ENCODE measurements around the gene EPS15. TPM values are rescaled to one million over a fixed set of nuclear protein-coding genes. Genes with fewer than 3 reads are reported as not detected.
"Not testable (repeated sequence)": the region's sequence is repeated elsewhere in the genome, so short reads cannot be mapped to it uniquely, and the experiment has no call there.

Gene EPS15
- total and polyA plus RNA-seq, 4 experiments from 2014 or later = 39.2 to 92.3 (median 77.6) TPM

DNA sequence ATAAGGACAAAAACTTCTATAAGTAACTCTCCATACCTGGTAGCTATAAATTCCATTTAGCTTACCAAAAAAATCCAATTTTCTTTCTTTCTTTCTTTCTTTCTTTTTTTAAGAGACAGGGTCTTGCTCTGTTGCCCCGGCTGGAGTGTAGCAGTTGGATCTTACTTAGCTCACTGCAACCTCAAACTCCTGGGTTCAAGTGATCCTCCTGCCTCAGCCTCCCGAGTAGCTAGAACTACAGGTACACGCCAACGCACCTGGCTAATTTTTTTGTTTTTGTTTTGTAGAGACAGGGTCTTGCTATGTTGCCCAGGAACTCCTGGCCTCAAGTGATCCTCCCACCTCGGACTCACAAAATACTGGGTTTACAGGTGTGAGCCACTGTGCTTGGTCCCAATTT is 75.5 kb downstream of the EPS15 start:
- Histone ChIP-seq H3K36me3 (ENCODE audit: insufficient read depth, low read length) (peaks cover 6% of the 10 kb centered on the region), H3K9me3 (ENCODE audit: control insufficient read depth in 1 of 2, low read length in 2 of 2) (no peaks in the 10 kb centered on the region), H3K27me3 (ENCODE audit: insufficient read depth, low read length) (no peaks in the 10 kb centered on the region), H3K4me1 (ENCODE audit: insufficient read depth, low read length) (peaks cover 11% of the 10 kb centered on the region), H3K4me3 (ENCODE audit: low read length in 2 of 2) (no peak overlapping the region), H3K27ac (ENCODE audit: low read depth, low read length) (no peak overlapping the region)
- Mint-ChIP-seq H3K27me3 (no peaks in the 10 kb centered on the region), H3K27ac (no peak overlapping the region), H3K9me3 (no peaks in the 10 kb centered on the region), H3K4me1 (peaks cover 30 to 64% (median 34%) of the 10 kb centered on the region in 4 donors), H3K36me3 (peaks cover 55 to 77% of the 10 kb centered on the region in 2 donors), H3K4me3 (no peak overlapping the region)
- no peak for DNase-seq
- ChIA-PET CTCF (ENCODE audit: partially characterized antibody) (interaction anchor here (1.0 to 1.7 kb wide), 2 partner anchors 8 to 91 kb away, joined by 3 to 6 read pairs; no protein-coding TSS in a partner anchor), POLR2A (ENCODE audit: partially characterized antibody) (interaction anchor here (1.2 kb wide), 2 partner anchors 10 to 11 kb away, joined by 3 read pairs; no protein-coding TSS in a partner anchor)
- intact Hi-C loops (cut with micrococcal nuclease) = no loop called here

DNA sequence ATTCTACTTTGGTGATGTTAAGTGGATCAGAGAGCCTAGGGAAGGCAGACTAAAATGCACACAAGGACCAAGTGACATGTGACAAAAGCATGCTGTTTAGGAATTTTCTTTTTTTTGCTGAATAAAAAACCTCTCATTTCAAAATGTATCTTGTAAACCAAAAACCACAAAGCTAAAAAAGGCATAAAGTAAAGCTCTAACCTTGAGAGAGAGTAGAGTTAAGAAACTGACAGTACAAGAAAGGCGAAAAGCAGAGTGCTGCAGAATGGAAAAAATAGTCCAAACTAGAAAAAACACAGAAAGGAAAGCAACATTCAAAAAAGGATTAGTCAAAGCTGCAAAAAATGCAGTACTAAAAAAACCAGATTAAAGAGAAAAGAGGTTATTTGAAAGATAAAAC is 76.5 kb downstream of the EPS15 start:
- H3K27ac ChIP-seq (ENCODE audit: low read depth, low read length) = no peak overlapping the region
- intact Hi-C loops (cut with micrococcal nuclease) = no loop called here
- CTCF ChIA-PET (ENCODE audit: partially characterized antibody) = no interaction called here
- no peaks in the 10 kb centered on the region for H3K9me3 ChIP-seq (ENCODE audit: control insufficient read depth in 1 of 2, low read length in 2 of 2)
- no peak overlapping the region for H3K4me3 ChIP-seq (ENCODE audit: low read length in 2 of 2)
- Mint-ChIP-seq H3K36me3 (peaks cover 53 to 73% of the 10 kb centered on the region in 2 donors), H3K4me3 (peak overlapping the region in 1 of 8 donors; percentile 19), H3K4me1 (peaks cover 29 to 59% (median 31%) of the 10 kb centered on the region in 4 donors), H3K9me3 (no peaks in the 10 kb centered on the region), H3K27me3 (no peaks in the 10 kb centered on the region), H3K27ac (peak overlapping the region in 5 of 7 donors; percentile 4 to 65 (median 41))
- H3K4me1 ChIP-seq (ENCODE audit: insufficient read depth, low read length) = peaks cover 11% of the 10 kb centered on the region
- H3K27me3 ChIP-seq (ENCODE audit: insufficient read depth, low read length) = no peaks in the 10 kb centered on the region
- POLR2A ChIA-PET (ENCODE audit: partially characterized antibody) = interaction anchor here (1.0 to 1.1 kb wide), 2 partner anchors 9 to 65 kb away, joined by 3 to 5 read pairs; no protein-coding TSS in a partner anchor
- H3K36me3 ChIP-seq (ENCODE audit: insufficient read depth, low read length) = peaks cover 6% of the 10 kb centered on the region
- DNase-seq = no peak

DNA sequence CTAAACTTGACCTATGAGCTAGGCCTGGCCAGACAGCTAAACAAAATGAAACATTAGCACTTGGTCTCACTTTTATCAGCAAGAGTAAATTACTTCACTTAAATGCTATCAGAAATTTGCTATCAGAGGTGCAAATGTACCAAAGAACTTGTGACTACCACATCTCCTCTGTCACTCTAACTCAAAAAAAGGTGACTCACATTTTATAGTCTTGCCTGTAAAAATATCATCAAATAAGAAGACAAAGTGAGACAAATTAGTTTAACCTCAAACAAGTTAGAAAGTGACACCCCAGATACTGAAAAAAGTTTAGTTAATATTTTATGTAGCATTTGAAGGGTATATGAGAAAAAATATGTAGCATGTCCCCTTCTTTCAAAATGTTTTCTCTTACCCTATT is 76.9 kb downstream of the EPS15 start:
- no peak overlapping the region for H3K4me3 Mint-ChIP-seq
- no peak for DNase-seq
- Histone ChIP-seq H3K4me1 (ENCODE audit: insufficient read depth, low read length) (peaks cover 11% of the 10 kb centered on the region), H3K27me3 (ENCODE audit: insufficient read depth, low read length) (no peaks in the 10 kb centered on the region), H3K36me3 (ENCODE audit: insufficient read depth, low read length) (peaks cover 6% of the 10 kb centered on the region), H3K9me3 (ENCODE audit: control insufficient read depth in 1 of 2, low read length in 2 of 2) (no peaks in the 10 kb centered on the region), H3K4me3 (ENCODE audit: low read length in 2 of 2) (no peak overlapping the region), H3K27ac (ENCODE audit: low read depth, low read length) (no peak overlapping the region)
- peak overlapping the region in 2 of 7 donors; percentile 43 to 65 for H3K27ac Mint-ChIP-seq
- POLR2A ChIA-PET (ENCODE audit: partially characterized antibody) = interaction anchor here (1.0 to 1.1 kb wide), 2 partner anchors 9 to 65 kb away, joined by 3 to 5 read pairs; no protein-coding TSS in a partner anchor
- peaks cover 49 to 69% of the 10 kb centered on the region in 2 donors for H3K36me3 Mint-ChIP-seq
- no peaks in the 10 kb centered on the region for H3K9me3 Mint-ChIP-seq
- intact Hi-C loops (cut with micrococcal nuclease) = no loop called here
- CTCF ChIA-PET (ENCODE audit: partially characterized antibody) = interaction anchor here (1.0 kb wide), 1 partner anchor 19 kb away, joined by 3 read pairs; no protein-coding TSS in a partner anchor
- no peaks in the 10 kb centered on the region for H3K27me3 Mint-ChIP-seq
- H3K4me1 Mint-ChIP-seq = peaks cover 26 to 55% (median 29%) of the 10 kb centered on the region in 4 donors

DNA sequence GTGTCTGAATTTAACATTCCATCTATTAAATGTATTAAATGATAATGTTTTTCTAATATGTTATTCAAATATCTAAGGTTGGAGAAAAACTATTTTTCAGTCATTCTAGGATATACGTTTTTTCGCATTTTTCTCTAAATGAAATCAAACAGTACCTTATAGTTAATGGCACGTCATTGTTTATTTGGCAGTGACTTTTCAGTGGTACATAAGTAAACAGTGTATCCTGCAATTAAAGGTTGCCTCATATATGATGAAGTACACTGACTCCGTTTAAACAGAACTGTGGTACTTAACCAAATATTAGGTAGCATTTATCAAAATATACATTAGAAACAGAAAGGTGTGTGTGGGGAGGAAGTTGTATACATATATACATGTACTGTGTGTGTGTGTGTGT is 79.2 kb downstream of the EPS15 start:
- no peaks in the 10 kb centered on the region for H3K9me3 Mint-ChIP-seq
- Histone ChIP-seq H3K36me3 (ENCODE audit: insufficient read depth, low read length) (peaks cover 10% of the 10 kb centered on the region), H3K4me1 (ENCODE audit: insufficient read depth, low read length) (peaks cover 11% of the 10 kb centered on the region), H3K4me3 (ENCODE audit: low read length in 2 of 2) (no peak overlapping the region), H3K9me3 (ENCODE audit: control insufficient read depth in 1 of 2, low read length in 2 of 2) (no peaks in the 10 kb centered on the region), H3K27me3 (ENCODE audit: insufficient read depth, low read length) (no peaks in the 10 kb centered on the region), H3K27ac (ENCODE audit: low read depth, low read length) (no peak overlapping the region)
- no peak overlapping the region for H3K4me3 Mint-ChIP-seq
- no peak overlapping the region for H3K27ac Mint-ChIP-seq
- ChIA-PET CTCF (ENCODE audit: partially characterized antibody) (no interaction called here), POLR2A (ENCODE audit: partially characterized antibody) (no interaction called here)
- no peaks in the 10 kb centered on the region for H3K27me3 Mint-ChIP-seq
- intact Hi-C loops (cut with micrococcal nuclease) = no loop called here
- no peak for DNase-seq
- H3K36me3 Mint-ChIP-seq = peaks cover 49 to 62% of the 10 kb centered on the region in 2 donors
- H3K4me1 Mint-ChIP-seq = peaks cover 28 to 57% (median 30%) of the 10 kb centered on the region in 4 donors

DNA sequence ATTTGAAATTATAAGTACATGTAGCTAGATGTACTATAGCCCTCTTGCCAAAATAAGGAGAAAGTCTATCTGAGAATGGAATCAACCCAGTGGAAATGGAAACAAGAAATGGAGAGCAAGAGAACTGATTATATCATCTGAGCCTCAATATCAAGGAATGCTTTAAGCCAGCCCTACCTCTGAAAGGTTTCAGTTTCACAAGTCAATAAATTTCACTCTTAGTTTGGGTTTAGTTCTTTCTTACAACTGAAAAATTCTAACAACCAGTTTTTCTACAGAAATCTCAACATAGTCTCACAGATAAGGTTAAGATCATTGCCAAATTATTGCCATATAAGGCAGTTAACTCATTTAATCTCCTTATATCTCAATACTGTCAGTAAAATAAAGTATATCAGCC is 80.0 kb downstream of the EPS15 start:
- Histone ChIP-seq H3K9me3 (ENCODE audit: control insufficient read depth in 1 of 2, low read length in 2 of 2) (no peaks in the 10 kb centered on the region), H3K27me3 (ENCODE audit: insufficient read depth, low read length) (no peaks in the 10 kb centered on the region), H3K4me3 (ENCODE audit: low read length in 2 of 2) (no peak overlapping the region), H3K27ac (ENCODE audit: low read depth, low read length) (no peak overlapping the region), H3K4me1 (ENCODE audit: insufficient read depth, low read length) (peaks cover 16% of the 10 kb centered on the region), H3K36me3 (ENCODE audit: insufficient read depth, low read length) (peaks cover 10% of the 10 kb centered on the region)
- no peak for DNase-seq
- intact Hi-C loops (cut with micrococcal nuclease) = no loop called here
- H3K27ac Mint-ChIP-seq = peak overlapping the region in 2 of 7 donors; percentile 35 to 51
- no peak overlapping the region for H3K4me3 Mint-ChIP-seq
- POLR2A ChIA-PET (ENCODE audit: partially characterized antibody) = no interaction called here
- CTCF ChIA-PET (ENCODE audit: partially characterized antibody) = no interaction called here
- H3K36me3 Mint-ChIP-seq = peaks cover 48 to 58% of the 10 kb centered on the region in 2 donors
- H3K9me3 Mint-ChIP-seq = no peaks in the 10 kb centered on the region
- H3K4me1 Mint-ChIP-seq = peaks cover 28 to 55% (median 31%) of the 10 kb centered on the region in 4 donors
- H3K27me3 Mint-ChIP-seq = no peaks in the 10 kb centered on the region

- CTCF ChIA-PET (ENCODE audit: partially characterized antibody) = interaction anchor here (0.9 kb wide), 1 partner anchor 15 kb away, joined by 3 read pairs; no protein-coding TSS in a partner anchor
- POLR2A ChIA-PET (ENCODE audit: partially characterized antibody) = interaction anchor here (1.6 kb wide), 1 partner anchor 82 kb away, joined by 4 read pairs; the partner anchor contains the start of gene EPS15
- intact Hi-C loops (cut with micrococcal nuclease); H3K27me3 Mint-ChIP-seq; H3K27ac Mint-ChIP-seq; H3K9me3 ChIP-seq (ENCODE audit: control insufficient read depth in 1 of 2, low read length in 2 of 2); DNase-seq; H3K27ac ChIP-seq (ENCODE audit: low read depth, low read length); H3K9me3 Mint-ChIP-seq; H3K27me3 ChIP-seq (ENCODE audit: insufficient read depth, low read length); H3K4me3 Mint-ChIP-seq; H3K4me3 ChIP-seq (ENCODE audit: low read length in 2 of 2): not testable (repeated sequence)
- Mint-ChIP-seq H3K36me3 (peaks cover 44 to 59% of the 10 kb centered on the region in 2 donors), H3K4me1 (peaks cover 33 to 56% (median 37%) of the 10 kb centered on the region in 4 donors)
- H3K36me3 ChIP-seq (ENCODE audit: insufficient read depth, low read length) = peaks cover 10% of the 10 kb centered on the region
- peaks cover 25% of the 10 kb centered on the region for H3K4me1 ChIP-seq (ENCODE audit: insufficient read depth, low read length)
Measured at GRCh38 chr1:51437391-51437790, 81.7 kb downstream of the EPS15 start.

GRCh38 chr1:51435878-51436277 is 83.2 kb downstream of the EPS15 start:
- Mint-ChIP-seq H3K36me3 (peaks cover 42 to 49% of the 10 kb centered on the region in 2 donors), H3K27me3 (no peaks in the 10 kb centered on the region), H3K9me3 (no peaks in the 10 kb centered on the region), H3K4me3 (no peak overlapping the region), H3K27ac (peak overlapping the region in 5 of 7 donors; percentile 2 to 77 (median 57)), H3K4me1 (peaks cover 31 to 54% (median 35%) of the 10 kb centered on the region in 4 donors)
- intact Hi-C loops (cut with micrococcal nuclease) = no loop called here
- ChIA-PET CTCF (ENCODE audit: partially characterized antibody) (interaction anchor here (1.0 to 2.5 kb wide), 4 partner anchors 8 to 14 kb away, joined by 3 to 6 read pairs (median 5); no protein-coding TSS in a partner anchor), POLR2A (ENCODE audit: partially characterized antibody) (interaction anchor here (2.0 kb wide), 1 partner anchor 9 kb away, joined by 6 read pairs; no protein-coding TSS in a partner anchor)
- no peaks in the 10 kb centered on the region for H3K27me3 ChIP-seq (ENCODE audit: insufficient read depth, low read length)
- DNase-seq = no peak
- H3K4me3 ChIP-seq (ENCODE audit: low read length in 2 of 2) = no peak overlapping the region
- no peaks in the 10 kb centered on the region for H3K9me3 ChIP-seq (ENCODE audit: control insufficient read depth in 1 of 2, low read length in 2 of 2)
- no peak overlapping the region for H3K27ac ChIP-seq (ENCODE audit: low read depth, low read length)
- H3K36me3 ChIP-seq (ENCODE audit: insufficient read depth, low read length) = peaks cover 10% of the 10 kb centered on the region
- peaks cover 26% of the 10 kb centered on the region for H3K4me1 ChIP-seq (ENCODE audit: insufficient read depth, low read length)
